Stimulated activated CD8-positive, alpha-beta memory T cell treated with anti-CD3 and anti-CD28 coated beads, Interleukin-4, amount 100 ng/mL, for 4 hours (primary cell): Measurements from ENCODE around the gene MTA3.

Experiments
- DNase-seq, 2 donors: peaks; one replicate each; pipeline ENCODE4 v3.0.0-alpha.2; 2020; ENCODE audit warnings: low read depth in 2 of 2, low spot score in 1 of 2

Gene MTA3

DNA sequence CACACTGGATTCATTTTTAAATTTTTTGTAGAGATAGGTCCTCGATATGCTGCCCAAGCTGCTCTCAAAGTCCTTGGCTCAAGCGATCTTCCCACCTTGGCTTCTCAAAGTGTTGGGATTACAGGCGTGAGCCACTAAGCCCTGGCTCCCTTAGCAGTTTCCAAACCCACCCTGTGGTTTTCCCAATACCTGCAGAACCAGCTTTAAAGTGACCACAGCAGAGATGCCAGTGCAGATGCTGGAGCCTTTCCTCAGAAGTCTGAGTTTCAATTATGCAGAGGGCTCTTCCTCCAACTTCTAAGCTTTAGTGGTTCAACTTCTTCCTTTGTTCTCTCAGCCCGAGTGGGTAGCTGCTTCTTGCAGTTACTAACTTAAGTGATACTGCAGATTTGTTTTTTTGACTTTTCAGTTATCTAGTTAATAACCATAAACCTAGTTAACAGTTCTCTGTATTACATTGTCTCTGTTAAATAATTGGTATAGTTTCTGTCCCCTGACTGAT lies 232.1 kb downstream of the MTA3 start:
- DNase-seq = no peak

DNA sequence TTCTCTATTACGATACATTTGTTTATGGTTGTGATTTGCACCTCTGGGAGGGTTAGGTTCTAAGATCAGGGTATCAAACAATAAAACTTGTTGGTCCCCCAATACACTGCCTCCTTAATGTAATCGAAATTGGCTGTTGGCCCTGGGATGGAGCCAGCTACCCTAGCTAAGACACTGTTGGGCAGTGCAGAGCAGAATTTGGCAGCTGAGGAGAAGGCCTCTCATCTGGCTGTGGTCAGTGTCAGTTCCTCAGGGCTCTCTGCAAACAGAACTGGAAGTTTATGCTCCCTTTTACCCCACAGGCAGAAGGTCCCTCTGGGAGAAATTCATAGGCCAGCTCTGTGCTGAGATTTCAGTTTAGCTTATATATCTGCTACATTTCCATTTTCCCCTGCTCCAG lies 232.5 kb downstream of the MTA3 start:
- no peak for DNase-seq

DNA sequence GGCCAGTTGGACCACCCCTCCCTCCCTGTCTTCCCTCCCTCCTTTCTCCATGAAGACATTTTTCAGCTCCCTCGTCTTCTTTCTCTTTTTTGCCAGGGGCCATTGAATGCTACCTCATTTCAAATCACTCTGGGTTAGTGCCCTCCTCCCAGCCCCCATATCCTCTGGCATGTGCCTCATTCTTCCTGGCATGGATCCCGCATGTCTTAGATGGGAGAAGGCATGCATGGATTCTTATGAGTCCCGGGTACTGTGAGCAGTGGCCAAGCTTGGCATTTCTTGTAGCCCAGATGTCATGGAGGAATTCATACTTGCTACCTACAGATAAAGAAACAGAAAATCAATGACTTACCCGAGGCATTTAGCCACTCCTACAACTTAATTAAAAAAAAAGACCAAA lies 232.9 kb downstream of the MTA3 start:
- DNase-seq = no peak

DNA sequence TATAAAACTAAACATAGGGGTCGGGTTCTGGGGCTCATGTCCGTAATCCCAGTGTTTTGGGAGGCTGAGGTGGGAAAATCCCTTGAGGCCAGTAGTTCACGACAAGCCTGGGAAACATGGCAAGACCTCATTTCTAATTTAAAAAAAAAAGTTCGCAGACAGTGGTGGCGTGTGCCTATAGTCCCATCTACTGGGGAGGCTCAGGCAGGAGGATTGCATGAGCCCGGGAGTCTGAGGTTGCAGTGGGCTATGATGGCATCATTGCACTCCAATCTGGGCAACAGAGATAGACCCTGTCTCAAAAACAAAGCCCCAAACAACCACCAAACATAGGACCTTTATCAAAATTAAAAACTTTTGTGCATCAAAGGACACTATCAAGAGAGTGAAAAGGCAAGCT lies 233.7 kb downstream of the MTA3 start:
- no peak for DNase-seq

DNA sequence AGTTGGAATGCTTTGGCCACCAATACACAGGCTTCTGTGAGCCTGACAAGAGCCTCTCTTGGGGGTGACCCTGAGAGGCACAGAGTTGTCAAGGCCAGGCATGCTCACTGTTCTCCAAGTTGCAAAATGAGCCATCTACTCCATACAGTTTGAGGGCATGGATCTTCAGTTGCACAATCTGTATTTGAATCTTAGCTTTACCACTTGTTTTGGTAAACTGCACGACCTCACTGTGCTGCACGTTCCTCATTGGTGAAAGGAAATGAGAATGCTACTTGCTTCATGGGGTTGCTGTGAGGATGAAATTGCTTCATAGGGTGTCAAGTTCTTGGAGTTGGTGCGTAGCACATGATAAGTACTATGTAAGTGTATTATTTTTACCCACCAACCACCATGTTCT lies 235.9 kb downstream of the MTA3 start:
- no peak for DNase-seq

DNA sequence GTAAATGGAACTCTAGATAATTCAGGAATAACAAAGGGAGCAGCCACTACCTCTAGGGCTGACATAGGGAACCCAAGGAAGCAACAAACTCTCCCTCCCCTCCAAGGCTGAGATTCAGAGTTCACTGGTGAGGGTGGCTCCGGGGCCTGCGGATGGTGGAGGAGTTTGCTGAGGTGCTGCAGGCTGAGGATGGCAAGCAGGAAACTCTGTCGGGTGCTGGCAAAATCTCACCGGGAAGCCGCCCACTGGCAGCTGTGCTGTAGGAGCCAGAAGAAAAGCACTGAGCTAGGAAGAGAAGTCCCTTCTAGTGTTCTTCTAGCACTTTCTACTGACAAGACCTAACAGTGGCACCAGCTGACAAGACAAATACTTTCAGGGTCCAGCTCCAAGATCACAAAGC lies 236.5 kb downstream of the MTA3 start:
- no peak for DNase-seq
